ENCODE measurements around the gene CEP57L1.
"Not testable (repeated sequence)": the region's sequence is repeated elsewhere in the genome, so short reads cannot be mapped to it uniquely, and the experiment has no call there.

CEP57L1 gene

GRCh38 chr6:109179507-109179906 lies 84.2 kb downstream of the CEP57L1 start:
- no peak for DNase-seq

DNA sequence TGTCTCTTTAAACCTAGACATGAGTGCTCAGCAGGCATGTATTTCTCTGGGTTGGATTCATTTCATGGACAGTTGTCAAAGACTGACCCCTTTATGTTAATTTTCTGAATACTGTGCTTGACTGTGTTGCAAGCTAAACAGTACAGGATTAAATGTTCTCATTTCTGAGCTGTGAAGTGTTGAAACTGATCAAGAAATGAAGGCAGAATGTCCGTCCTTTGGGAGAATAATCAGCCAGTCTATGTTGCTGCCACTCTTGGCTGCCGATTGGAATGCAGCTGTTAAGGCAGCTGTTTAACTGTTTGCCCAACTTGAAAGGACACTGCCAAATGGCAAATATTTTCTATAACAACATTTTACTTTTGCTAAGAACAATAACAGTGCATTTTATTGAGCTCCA lies 87.3 kb downstream of the CEP57L1 start:
- no peak for DNase-seq

GRCh38 chr6:109183109-109183650 lies 87.9 kb downstream of the CEP57L1 start:
- no peak for DNase-seq

GRCh38 chr6:109184638-109185037 lies 89.3 kb downstream of the CEP57L1 start:
- no peak for DNase-seq

DNA sequence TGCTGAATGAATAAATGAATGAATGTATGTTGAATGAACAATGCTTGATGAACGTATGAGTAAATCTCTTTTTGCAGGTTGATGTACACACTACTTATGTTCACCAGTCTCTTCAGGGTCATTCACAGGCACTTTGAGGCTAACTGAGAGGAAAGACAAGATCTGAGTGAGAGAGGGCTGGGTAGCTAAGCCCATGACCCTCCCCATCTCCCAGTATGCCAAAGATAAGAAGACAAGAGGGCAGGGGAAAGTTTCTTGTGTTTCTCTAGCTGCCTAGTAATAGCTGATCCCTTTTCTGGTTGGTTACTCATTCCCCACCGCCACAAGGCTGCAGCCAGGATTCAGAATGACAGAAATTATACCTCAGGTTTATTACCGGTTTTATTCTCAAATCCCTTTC lies 90.7 kb downstream of the CEP57L1 start:
- no peak for DNase-seq

DNA sequence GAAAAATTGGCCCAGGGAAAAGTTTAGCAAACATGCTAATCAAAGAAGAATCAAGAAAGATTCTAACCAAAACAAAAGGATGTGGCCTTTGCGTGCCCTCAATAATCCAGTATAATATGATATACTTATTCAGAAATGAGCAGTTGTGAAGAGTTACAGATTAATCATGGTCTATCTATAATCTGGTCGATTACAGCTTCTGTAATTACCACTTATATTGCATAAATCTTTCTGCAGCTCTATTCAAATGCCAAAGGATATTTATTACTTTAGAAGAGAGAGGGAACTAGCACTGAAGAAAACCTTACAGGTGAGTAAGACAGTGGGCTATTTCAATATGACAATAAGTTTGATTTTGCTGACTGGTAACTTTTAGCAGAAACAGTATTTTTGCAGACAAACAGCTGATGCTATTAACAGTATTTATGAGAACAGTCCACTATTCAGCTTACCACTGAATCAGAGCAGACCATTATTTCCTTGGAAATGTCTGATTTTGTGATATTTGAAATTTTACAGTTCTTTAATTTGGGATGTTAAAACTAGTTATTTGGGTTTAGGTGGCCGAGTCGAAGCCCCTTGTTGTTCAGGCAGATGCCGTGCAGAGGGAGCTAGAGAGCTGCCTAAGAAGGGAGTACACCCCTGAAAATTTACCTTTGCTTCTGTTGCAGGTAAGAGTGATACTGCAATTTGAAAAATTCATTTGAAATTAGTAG lies 92.2 kb downstream of the CEP57L1 start:
- DNase-seq = peak; percentile 16 to 51 (median 45)

GRCh38 chr6:109188115-109188411 lies 92.8 kb downstream of the CEP57L1 start:
- no peak for DNase-seq

GRCh38 chr6:109191368-109191767 lies 96.1 kb downstream of the CEP57L1 start:
- DNase-seq = not testable (repeated sequence)

GRCh38 chr6:109192865-109193264 lies 97.6 kb downstream of the CEP57L1 start:
- DNase-seq = no peak

DNA sequence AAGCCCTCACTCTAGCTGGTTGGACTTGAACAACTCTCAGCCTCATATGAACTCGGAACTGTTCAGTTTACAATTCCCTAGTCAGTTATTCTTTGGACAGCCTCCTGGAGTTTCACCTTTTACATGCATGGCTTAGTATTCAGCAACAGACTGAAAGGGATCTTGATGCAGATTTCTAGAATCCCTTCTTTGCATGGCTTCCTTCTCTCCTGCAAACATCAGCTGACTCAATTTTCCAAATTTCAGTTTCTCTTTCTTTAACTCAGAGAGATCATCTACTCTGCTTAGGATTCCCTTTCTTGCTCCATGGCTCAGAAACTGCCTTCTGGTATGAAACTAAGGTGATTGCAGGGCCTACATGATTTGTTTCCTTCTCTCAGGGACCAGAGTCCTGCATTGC lies 99.6 kb downstream of the CEP57L1 start:
- DNase-seq = no peak

GRCh38 chr6:109197061-109197460 lies 101.8 kb downstream of the CEP57L1 start:
- no peak for DNase-seq

GRCh38 chr6:109202409-109203264 lies 107.3 kb downstream of the CEP57L1 start:
- peak in 1 of 5 donors; percentile 29 for DNase-seq

- no peak for DNase-seq
Observed at GRCh38 chr6:109204511-109204910, 109.2 kb downstream of the CEP57L1 start.

DNA sequence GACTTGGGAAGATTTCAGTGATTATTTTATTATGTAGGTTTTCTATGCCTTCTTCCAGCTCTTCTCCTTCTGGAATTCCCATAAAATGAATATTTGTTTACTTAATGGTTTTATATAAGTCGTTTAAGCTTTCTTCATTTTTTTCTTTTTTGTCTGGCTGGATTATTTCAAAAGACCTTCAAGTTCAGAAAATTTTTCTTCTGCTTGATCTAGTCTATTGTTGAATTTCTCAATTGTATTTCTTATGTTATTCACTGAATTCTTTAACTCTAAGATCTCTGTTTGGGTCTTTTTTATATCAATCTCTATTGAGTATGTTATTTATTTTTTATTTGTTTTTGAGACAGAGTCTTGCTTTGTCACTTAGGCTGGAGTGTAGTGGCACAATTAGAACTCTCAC lies 117.4 kb downstream of the CEP57L1 start:
- DNase-seq = no peak
